Heart left ventricle (tissue), 16 donors: ENCODE data around the gene LSS. TPM values are rescaled to one million over a fixed set of nuclear protein-coding genes. Genes with fewer than 3 reads are reported as not detected.

ENCODE experiments used
- ATAC-seq, 4 donors: fragments of 200-7000 bp; cut with Tn5 transposase; one replicate each; pipeline ENCODE4 v1.9.1; 2020 to 2022; ENCODE audit warnings: moderate library complexity in 4 of 4, mild to moderate bottlenecking in 3 of 4, moderate number of reproducible peaks in 1 of 4
- DNase-seq, 5 donors: peaks; one replicate each; pipeline ENCODE4 v3.0.0-alpha.2; 2020
- H3K27ac ChIP-seq, 12 donors: fragments of 200-600 bp; sonication (generic) in 4 of 12; one replicate each; pipeline versions ENCODE4 v1.5.0 to v1.8.0; 2016 to 2022; ENCODE audit warnings: mild to moderate bottlenecking in 2 of 12
- H3K27me3 ChIP-seq, 9 donors: fragments of 200-600 bp; sonication (generic) in 2 of 9; one replicate each; pipeline versions ENCODE4 v1.5.1 to v1.8.0; 2016 to 2022; ENCODE audit warnings: mild to moderate bottlenecking in 3 of 9
- H3K36me3 ChIP-seq, 9 donors: fragments of 200-600 bp; sonication (generic) in 2 of 9; one replicate each; pipeline versions ENCODE4 v1.5.0 to v1.8.0; 2018 to 2022; ENCODE audit warnings: mild to moderate bottlenecking in 2 of 9
- H3K4me1 ChIP-seq, 12 donors: fragments of 200-600 bp; sonication (generic) in 4 of 12; one replicate each; pipeline versions ENCODE4 v1.5.0 to v1.8.0; 2016 to 2022; ENCODE audit warnings: mild to moderate bottlenecking in 3 of 12
- H3K4me3 ChIP-seq, 12 donors: fragments of 200-600 bp; sonication (generic) in 4 of 12; one replicate each; pipeline versions ENCODE4 v1.5.0 to v1.8.0; 2017 to 2022; ENCODE audit warnings: mild to moderate bottlenecking in 9 of 12, moderate library complexity in 4 of 12
- H3K9me3 ChIP-seq, 12 donors: fragments of 200-600 bp; sonication (generic) in 4 of 12; one replicate each; pipeline versions ENCODE4 v1.5.0 to v1.8.0; 2016 to 2022; ENCODE audit warnings: mild to moderate bottlenecking in 1 of 12
- CTCF ChIP-seq, 12 donors: fragments of 200-600 bp; sonication (generic) in 4 of 12; IDR thresholded peaks; one replicate each; pipeline versions ENCODE4 v1.5.0 to v1.8.0; 2018 to 2022; ENCODE audit warnings: antibody characterized with exemption in 12 of 12, mild to moderate bottlenecking in 5 of 12
- POLR2A ChIP-seq, 2 donors: fragments of 450-650 bp; IDR thresholded peaks; one replicate each; pipeline ENCODE4 v1.6.1; 2017; ENCODE audit warnings: antibody characterized with exemption in 2 of 2, mild to moderate bottlenecking in 2 of 2, moderate library complexity in 2 of 2
- WGBS, 4 donors: extraction: QIAGEN DNeasy Blood & Tissue Kit in 2 of 4; methylation state at CpG; one replicate each; pipeline versions ENCODE4 v1.1.5 to v1.1.7; 2013 to 2018; 5-methylcytosine and 5-hydroxymethylcytosine counted together
- intact Hi-C, 10 donors: fragments of 100-400 bp; cut with DNase I; formaldehyde crosslinking; loops; one replicate each; pipeline versions ENCODE4 v1.11.1 to v1.14.2; 2022
- polyA plus RNA-seq, 2 donors: library from polyadenylated mRNA; stranded (reverse); fragments of 200-250 nt; gene quantifications; one replicate each; pipeline ENCODE4 v1.2.3, GENCODE V29; 2013
- total RNA-seq, 9 donors: library from RNA; depleted of rRNA in 2 of 9; stranded (reverse); fragments of >200 nt in 2 of 9; fragmentation: NEBNext Ultra II Directional in 3 of 9; extraction: Animal tissue kit (Norgen Biotek cat#: 25700) in 3 of 9; gene quantifications; one replicate each; pipeline versions ENCODE4 v1.1.0 to v1.2.4, GENCODE V29; 2016 to 2023
- donor health status: ischemic (EF 13 %, LVEDD 7.1; RV severe dilation, severe dysfunction).
- donor health status: healthy with polysubstance abuse.
- donor health status: DM: no; HTN: yes; CAD: no.
- donor health status: DM: no; HTN: no; CAD: no.
- donor health status: ischemic (EF 25% LVEDD 6.9; RV normal size, moderate dysfunction).
- donor health status: ischemic (EF 25% LVEDD 5.7; RV mildly dilated, moderate dysfunction).
- donor health status: healthy.
- donor health status: DM: yes; HTN: yes; CAD: no.
- donor health status: ischemic (EF 35%, LVEDD 5.7; RV mildly dilated, moderate dysfunction).
- donor health status: nonischemic (EF 11% LVEDD 7.7; RV severe dilation, severe dysfunction).
- donor health status: DM: yes; HTN: yes; CAD: no.
- donor health status: PGD.
- donor health status: ischemic (EF 29% LVEDD 5.4; RV normal size, mild dysfunction).
- donor health status: nonischemic (EF 23%, LVEDD 6.1; RV moderate dilation, normal function).

LSS gene
- total and polyA plus RNA-seq, 11 donors, result 25.1 to 65.5 (median 40.7) TPM

- Histone ChIP-seq H3K27me3 (no peaks in the 10 kb centered on the region), H3K36me3 (peaks cover 0 to 49% (median 41%) of the 10 kb centered on the region in 9 donors), H3K9me3 (no peaks in the 10 kb centered on the region), H3K4me1 (peaks cover 0 to 41% (median 9%) of the 10 kb centered on the region in 12 donors), H3K27ac (no peak overlapping the region), H3K4me3 (no peak overlapping the region)
- DNase-seq, result no peak
- WGBS, 4 donors, result 85 to 89% (median 88%) methylated on average over 13 of the region's 13 CpGs
- TF ChIP-seq POLR2A (IDR thresholded peaks at IDR 0.05), result no peak
- TF ChIP-seq CTCF (IDR thresholded peaks at IDR 0.05), result no peak
- ATAC-seq, result no peak
- intact Hi-C loops, result loop anchor here in 7 of 10 donors (5.0 to 10.0 kb wide), 5 partner anchors 33 to 246 kb away; partner anchors contain the start of gene FTCD (in 2 of the 7)
Measured at GRCh38 chr21:46220275-46220810, 8.2 kb downstream of the LSS start.

- Histone ChIP-seq H3K27me3 (no peaks in the 10 kb centered on the region), H3K36me3 (peaks cover 0 to 53% (median 43%) of the 10 kb centered on the region in 9 donors)
- peak; percentile 14 to 60 (median 24) for ATAC-seq
Measured at GRCh38 chr21:46219591-46220239, 8.9 kb downstream of the LSS start.

GRCh38 chr21:46218906-46219590, 9.5 kb downstream of the LSS start:
- peaks cover 0 to 60% (median 46%) of the 10 kb centered on the region in 9 donors for H3K36me3 ChIP-seq
- intact Hi-C loops, result no loop called here

More at GRCh38 chr21:46219591-46220239, 8.9 kb downstream of the LSS start:
- TF ChIP-seq CTCF (IDR thresholded peaks at IDR 0.05), result no peak
- intact Hi-C loops, result loop anchor here in 7 of 10 donors (5.0 to 10.0 kb wide), 5 partner anchors 32 to 245 kb away; partner anchors contain the start of gene FTCD (in 2 of the 7)
- peaks cover 0 to 37% (median 9%) of the 10 kb centered on the region in 12 donors for H3K4me1 ChIP-seq
- peak in 2 of 5 donors; percentile 64 to 72 for DNase-seq
- no peak overlapping the region for H3K27ac ChIP-seq
- no peaks in the 10 kb centered on the region for H3K9me3 ChIP-seq
- no peak overlapping the region for H3K4me3 ChIP-seq
- 62 to 70% (median 65%) methylated on average over 13 of the region's 13 CpGs for WGBS, 4 donors

More at GRCh38 chr21:46218906-46219590, 9.5 kb downstream of the LSS start:
- whole genome bisulfite sequencing, 4 donors, result 89 to 94% (median 93%) methylated on average over 15 to 16 of the region's 16 CpGs
- no peak overlapping the region for H3K27ac ChIP-seq
- DNase-seq (no peak), ATAC-seq (no peak)
- peaks cover 0 to 31% (median 9%) of the 10 kb centered on the region in 12 donors for H3K4me1 ChIP-seq
- TF ChIP-seq POLR2A (IDR thresholded peaks at IDR 0.05) (no peak), CTCF (IDR thresholded peaks at IDR 0.05) (no peak)
- no peaks in the 10 kb centered on the region for H3K27me3 ChIP-seq
- H3K9me3 ChIP-seq, result no peaks in the 10 kb centered on the region
- H3K4me3 ChIP-seq, result no peak overlapping the region
